DOHH2 (cell line): Measurements from ENCODE around the gene UBXN11.

Source experiments
- H3F3A ChIP-seq: fragments of 200-600 bp; sonication (generic), shearing (Covaris generic); 2 replicates; pipeline ENCODE4 v1.6.0; 2016; ENCODE audit warnings: antibody characterized with exemption, mild to moderate bottlenecking; ENCODE audit not compliant: control insufficient read depth, insufficient read depth
- H3K27ac ChIP-seq: fragments of 200-600 bp; sonication (generic); 2 replicates; pipeline ENCODE4 v1.5.1; 2014; ENCODE audit warnings: low read depth, mild to moderate bottlenecking, low read length, moderate library complexity
- H3K27me3 ChIP-seq: fragments of 200-600 bp; sonication (generic); 2 replicates; pipeline ENCODE4 v1.6.1; 2014; ENCODE audit warnings: mild to moderate bottlenecking, low read length, mixed read lengths; ENCODE audit not compliant: control insufficient read depth
- H3K36me3 ChIP-seq: fragments of 200-600 bp; sonication (generic); 2 replicates; pipeline ENCODE4 v1.6.1; 2014; ENCODE audit warnings: mild to moderate bottlenecking, low read length, moderate library complexity, mixed read lengths; ENCODE audit not compliant: control insufficient read depth
- H3K4me1 ChIP-seq: fragments of 200-600 bp; sonication (generic); 2 replicates; pipeline ENCODE4 v1.6.1; 2014; ENCODE audit warnings: mild to moderate bottlenecking, low read length, mixed read lengths; ENCODE audit not compliant: control insufficient read depth
- H3K4me2 ChIP-seq: fragments of 200-600 bp; sonication (generic); 2 replicates; pipeline ENCODE4 v1.6.0; 2014; ENCODE audit warnings: mild to moderate bottlenecking, low read length, moderate library complexity
- H3K4me3 ChIP-seq: fragments of 200-600 bp; sonication (generic); 2 replicates; pipeline ENCODE4 v1.5.1; 2014; ENCODE audit warnings: mild to moderate bottlenecking, low read length, mixed read lengths
- H3K79me2 ChIP-seq: fragments of 200-600 bp; sonication (generic); 2 replicates; pipeline ENCODE4 v1.6.1; 2014; ENCODE audit warnings: mild to moderate bottlenecking, low read length, mixed read lengths; ENCODE audit not compliant: control insufficient read depth
- H3K9me2 ChIP-seq: fragments of 200-600 bp; sonication (generic); replicated peaks from 2 replicates; pipeline ENCODE4 v1.6.1; 2014; ENCODE audit warnings: mild to moderate bottlenecking, low read length, mixed read lengths; ENCODE audit not compliant: control insufficient read depth
- H3K9me3 ChIP-seq: fragments of 200-600 bp; sonication (generic); 2 replicates; pipeline ENCODE4 v1.6.1; 2014; ENCODE audit warnings: antibody characterized with exemption, low read length, mixed read lengths; ENCODE audit not compliant: control insufficient read depth, insufficient read depth
- H4K20me1 ChIP-seq: fragments of 200-600 bp; sonication (generic); 2 replicates; pipeline ENCODE4 v1.6.0; 2014; ENCODE audit warnings: low read depth, mild to moderate bottlenecking, antibody characterized with exemption, low read length, moderate library complexity; ENCODE audit not compliant: control insufficient read depth, insufficient read depth
- CTCF ChIP-seq: fragments of 200-600 bp; sonication (generic); IDR thresholded peaks from one replicate; pipeline ENCODE4 v1.5.1; 2014; ENCODE audit warnings: antibody characterized with exemption, mild to moderate bottlenecking, low read depth, low read length; ENCODE audit not compliant: poor library complexity, severe bottlenecking
- EZH2phosphoT487 ChIP-seq: fragments of 200-600 bp; sonication (generic); IDR thresholded peaks from 2 replicates; pipeline ENCODE4 v1.6.1; 2017; ENCODE audit warnings: borderline replicate concordance, mild to moderate bottlenecking, antibody characterized with exemption, low read length, moderate library complexity, mixed read lengths

Gene UBXN11

GRCh38 chr1:26318338-26319064, 12.1 kb upstream of the UBXN11 start:
- Histone ChIP-seq H3K36me3 (peaks cover 32% of the 10 kb centered on the region), H3K4me2 (peak overlapping the region; percentile 80), H3K27ac (peak overlapping the region; percentile 90), H3K9me3 (no peaks in the 10 kb centered on the region), H3F3A (peaks cover 28% of the 10 kb centered on the region), H3K79me2 (peaks cover 31% of the 10 kb centered on the region), H4K20me1 (no peaks in the 10 kb centered on the region), H3K9me2 (no peaks in the 10 kb centered on the region), H3K4me3 (peak overlapping the region; percentile 81), H3K27me3 (no peaks in the 10 kb centered on the region), H3K4me1 (peaks cover 95% of the 10 kb centered on the region)
- TF ChIP-seq CTCF = no peak
- TF ChIP-seq EZH2phosphoT487 = no peak

DNA sequence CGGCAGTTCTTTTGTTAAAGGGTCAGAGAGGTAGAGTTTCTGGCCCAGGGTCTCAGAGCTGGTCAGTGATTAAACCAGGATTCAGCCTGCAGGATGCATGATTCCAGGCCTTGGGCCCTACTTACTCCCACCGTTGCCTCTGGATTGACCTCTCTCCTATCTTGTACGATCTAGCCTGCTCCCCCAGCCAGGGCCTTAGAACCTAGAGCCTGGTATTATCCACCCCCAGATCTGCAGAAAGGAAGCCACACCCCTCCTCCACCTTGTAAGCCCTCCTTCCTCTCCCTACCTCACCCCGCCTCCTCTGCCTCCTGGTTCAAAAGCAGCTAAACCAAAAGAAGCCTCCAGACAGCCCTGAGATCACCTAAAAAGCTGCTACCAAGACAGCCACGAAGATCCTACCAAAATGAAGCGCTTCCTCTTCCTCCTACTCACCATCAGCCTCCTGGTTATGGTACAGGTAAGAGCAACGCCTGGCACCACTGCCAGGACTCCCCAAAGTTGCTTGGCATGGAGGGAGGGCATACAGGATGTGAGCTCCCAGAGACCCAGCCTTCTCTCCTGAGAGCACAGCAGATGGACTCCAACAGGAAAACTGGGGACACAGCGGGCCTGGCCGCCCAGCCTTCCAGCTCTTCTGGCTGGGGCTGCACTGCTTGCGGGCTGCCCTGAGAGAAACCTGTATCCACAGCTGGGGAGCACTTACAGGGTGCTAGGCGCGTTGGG, 11.3 kb upstream of the UBXN11 start, which contains the start of gene CD52:
Gene CD52 (plus strand): TSS at position 347 of the 726 bp plus-strand sequence. CDS start 60 bp downstream, at position 407.
- Histone ChIP-seq H3K36me3 (peaks cover 32% of the 10 kb centered on the region), H3K27me3 (no peaks in the 10 kb centered on the region), H3K27ac (peak within 1 kb of the TSS; percentile 90), H3K4me2 (peak within 1 kb of the TSS; percentile 80), H3K4me3 (peak within 1 kb of the TSS; percentile 81), H3K9me2 (no peaks in the 10 kb centered on the region), H3F3A (peaks cover 28% of the 10 kb centered on the region), H3K9me3 (no peaks in the 10 kb centered on the region), H4K20me1 (no peaks in the 10 kb centered on the region), H3K4me1 (peaks cover 96% of the 10 kb centered on the region), H3K79me2 (peaks cover 31% of the 10 kb centered on the region)
- TF ChIP-seq CTCF = no peak
- TF ChIP-seq EZH2phosphoT487 = no peak

GRCh38 chr1:26317146-26317545, 10.7 kb upstream of the UBXN11 start:
- H3F3A ChIP-seq = peaks cover 28% of the 10 kb centered on the region
- H3K36me3 ChIP-seq = peaks cover 26% of the 10 kb centered on the region
- peaks cover 31% of the 10 kb centered on the region for H3K79me2 ChIP-seq
- peaks cover 90% of the 10 kb centered on the region for H3K4me1 ChIP-seq
- H4K20me1 ChIP-seq = no peaks in the 10 kb centered on the region
- peak overlapping the region; percentile 80 for H3K4me2 ChIP-seq
- peak overlapping the region; percentile 90 for H3K27ac ChIP-seq
- H3K4me3 ChIP-seq = peak overlapping the region; percentile 81
- H3K27me3 ChIP-seq = no peaks in the 10 kb centered on the region
- H3K9me3 ChIP-seq = no peaks in the 10 kb centered on the region
- TF ChIP-seq EZH2phosphoT487 (no peak), CTCF (no peak)
- H3K9me2 ChIP-seq = no peaks in the 10 kb centered on the region
